ENCODE results near the gene GNPTAB.
A peak's percentile ranks its signal among the peaks of the same experiment; 100 is the strongest.
"Not testable (repeated sequence)": the region's sequence is repeated elsewhere in the genome, so short reads cannot be mapped to it uniquely, and the experiment has no call there.

Gene GNPTAB

DNA sequence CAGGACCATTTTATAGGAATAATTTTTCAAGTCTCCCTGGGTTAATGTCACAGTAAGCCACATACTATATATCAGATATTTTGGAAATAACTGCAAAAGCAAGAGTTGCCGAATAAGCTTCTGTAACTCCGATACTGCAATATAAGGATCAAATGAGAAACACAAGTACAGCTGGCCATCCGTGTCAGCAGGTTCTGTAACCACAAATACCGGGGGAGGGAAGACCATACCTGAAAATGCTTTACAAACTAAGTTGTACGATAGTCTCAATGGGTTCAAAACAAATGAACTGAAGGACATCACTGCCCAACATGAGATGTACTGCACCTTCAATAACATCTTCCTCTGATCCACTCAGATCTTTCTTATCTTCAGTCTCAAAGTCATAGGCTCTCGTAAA is 93.3 kb downstream of the GNPTAB start:
- DNase-seq (ENCODE audit: low read depth in 2 of 2) = no peak

DNA sequence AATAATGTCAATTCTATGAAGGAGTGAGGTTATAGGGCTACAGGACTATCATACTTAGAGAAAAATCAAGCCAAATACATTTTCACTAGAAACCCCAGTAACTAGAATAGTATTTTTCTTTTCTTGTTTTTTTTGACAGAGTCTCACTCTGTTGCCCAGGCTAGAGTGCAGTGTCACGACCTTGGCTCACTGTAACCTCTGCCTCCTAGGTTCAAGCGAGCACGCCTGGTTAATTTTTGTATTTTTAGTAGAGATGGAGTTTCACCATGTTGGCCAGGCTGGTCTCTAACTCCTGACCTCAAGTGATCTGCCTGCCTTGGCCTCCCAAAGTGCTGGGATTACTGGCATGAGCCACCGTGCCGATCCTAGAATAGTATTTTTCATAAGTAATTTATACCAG is 96.3 kb downstream of the GNPTAB start:
- not testable (repeated sequence) for DNase-seq (ENCODE audit: low read depth in 2 of 2)

DNA sequence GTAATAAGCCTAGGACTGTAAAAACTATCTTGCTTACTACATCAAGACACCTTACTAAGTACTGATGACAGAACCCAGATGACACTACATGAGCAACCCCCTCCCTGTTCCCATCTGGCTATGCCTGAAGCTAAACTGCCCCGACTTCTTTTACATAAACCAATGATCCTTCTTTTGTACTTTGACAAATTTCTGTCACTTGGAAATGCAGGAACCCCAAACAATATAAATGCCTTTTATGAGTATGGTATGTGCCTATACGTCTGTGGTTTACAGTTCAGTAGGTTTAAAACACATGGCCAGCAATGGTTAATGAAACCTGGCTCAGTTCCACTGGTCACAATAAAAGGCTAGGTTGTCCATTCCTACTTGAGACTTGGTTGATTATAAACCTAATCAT is 97.6 kb downstream of the GNPTAB start:
- no peak for DNase-seq (ENCODE audit: low read depth in 2 of 2)

DNA sequence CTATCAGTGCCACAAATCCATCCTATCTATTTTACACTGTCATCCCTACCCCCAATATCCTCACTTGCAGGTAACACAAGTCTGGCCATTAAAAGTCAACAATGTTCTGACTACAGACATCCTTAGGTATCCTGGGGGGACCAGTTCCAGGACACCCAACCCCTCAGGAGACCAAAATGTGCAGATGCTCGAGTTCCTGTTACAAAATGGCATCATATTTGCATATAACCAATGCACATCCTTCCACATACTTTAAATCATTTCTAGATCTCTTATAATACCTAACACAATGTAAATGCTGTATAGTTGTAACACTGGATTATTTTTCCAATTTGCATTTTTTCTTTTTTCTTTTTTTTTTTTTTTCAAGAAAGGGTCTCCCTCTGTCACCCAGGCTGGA is 98.4 kb downstream of the GNPTAB start:
- no peak for DNase-seq (ENCODE audit: low read depth in 2 of 2)

DNA sequence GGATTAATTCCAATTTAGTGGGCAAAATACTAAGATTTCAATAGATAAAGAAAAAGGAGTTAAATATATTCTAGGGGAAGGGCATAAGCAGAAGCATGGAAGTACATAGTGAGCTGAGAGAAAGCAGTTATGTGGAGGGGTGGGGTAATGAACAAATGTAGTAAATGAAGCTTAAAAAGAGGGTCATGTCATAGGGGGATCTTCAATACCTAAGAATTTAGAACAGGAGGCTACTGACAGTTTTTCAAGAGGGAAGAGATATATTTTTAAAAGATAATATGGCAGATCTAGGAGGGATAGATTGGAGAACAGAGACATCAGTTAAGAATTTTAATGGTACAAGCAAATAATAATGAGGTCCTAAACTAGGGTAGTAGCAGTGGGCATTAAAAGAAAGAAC is 100.9 kb downstream of the GNPTAB start:
- no peak for DNase-seq (ENCODE audit: low read depth in 2 of 2)

DNA sequence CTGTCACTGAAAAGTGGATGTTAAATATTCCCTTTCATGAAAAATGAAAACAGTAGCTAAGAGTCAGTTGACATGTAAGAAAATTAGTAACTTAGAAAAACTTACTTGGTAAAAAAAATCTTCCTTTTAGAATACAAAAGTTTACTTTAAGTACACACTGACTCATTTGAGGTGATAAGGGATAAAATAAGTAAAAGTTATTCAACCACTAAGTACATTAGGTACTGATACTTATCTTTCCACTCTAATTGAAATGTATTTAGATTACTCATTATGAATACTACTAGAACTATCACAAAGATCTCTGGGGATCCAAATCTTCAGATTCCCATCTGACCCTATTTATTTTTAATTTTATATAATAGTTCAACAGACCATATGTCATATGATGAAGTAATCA is 103.7 kb downstream of the GNPTAB start:
- no peak for DNase-seq (ENCODE audit: low read depth in 2 of 2)

DNA sequence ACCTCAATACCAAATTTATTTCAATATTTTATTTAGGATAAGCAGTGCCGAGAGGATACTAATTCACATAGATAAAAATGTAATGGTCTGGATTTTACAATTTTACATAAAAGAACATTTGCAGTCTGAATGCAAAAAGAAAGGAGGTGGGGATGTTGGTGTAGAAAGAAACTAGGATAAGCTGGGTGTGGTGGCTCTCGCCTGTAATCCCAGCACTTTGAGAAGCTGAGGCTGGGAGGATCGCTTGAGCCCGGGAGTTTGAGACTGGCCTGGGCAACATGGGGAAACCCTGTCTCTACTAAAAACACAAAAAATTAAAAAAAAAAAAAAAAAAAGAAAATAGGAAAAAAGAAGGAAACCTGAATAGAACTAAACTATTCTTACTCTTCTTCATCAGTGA is 108.4 kb downstream of the GNPTAB start:
- no peak for DNase-seq (ENCODE audit: low read depth in 2 of 2)

DNA sequence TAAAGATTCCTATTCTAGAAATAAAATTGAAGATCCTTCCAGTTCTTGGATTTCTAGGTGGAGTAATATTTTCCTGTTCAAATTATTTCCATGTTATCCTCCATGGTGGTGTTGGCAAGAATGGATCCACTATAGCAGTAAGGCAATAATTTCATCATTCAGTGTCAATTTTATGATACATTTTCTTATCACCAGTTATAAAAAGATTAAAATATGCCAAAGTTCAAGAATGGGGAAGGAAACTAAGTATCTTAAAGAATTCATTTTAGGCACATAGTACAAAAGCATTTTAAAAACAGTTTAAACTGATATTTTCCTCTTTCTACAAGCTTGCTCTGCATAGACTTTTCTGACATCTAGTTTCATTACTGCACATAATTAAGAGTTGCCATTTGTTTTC is 110.6 kb downstream of the GNPTAB start:
- DNase-seq (ENCODE audit: low read depth in 2 of 2) = no peak

DNA sequence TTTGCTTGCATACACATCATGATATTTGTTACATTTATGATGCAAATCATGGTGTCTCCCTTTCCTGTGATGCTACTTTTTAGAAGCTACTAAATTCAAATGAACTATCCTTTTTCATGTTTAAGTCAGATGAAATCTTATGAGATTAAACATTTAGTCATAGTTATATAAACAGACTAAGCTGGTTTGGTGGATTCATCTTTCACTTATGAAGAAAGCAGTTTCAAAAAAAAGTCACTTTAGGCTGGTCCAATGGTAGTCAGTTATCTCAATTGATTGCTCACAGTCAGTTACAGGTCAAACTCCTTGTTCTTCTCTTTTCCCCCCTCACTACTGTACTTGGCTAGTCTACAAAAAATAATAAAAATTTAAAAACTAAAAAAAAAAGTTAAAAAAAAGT is 111.2 kb downstream of the GNPTAB start:
- no peak for DNase-seq (ENCODE audit: low read depth in 2 of 2)

DNA sequence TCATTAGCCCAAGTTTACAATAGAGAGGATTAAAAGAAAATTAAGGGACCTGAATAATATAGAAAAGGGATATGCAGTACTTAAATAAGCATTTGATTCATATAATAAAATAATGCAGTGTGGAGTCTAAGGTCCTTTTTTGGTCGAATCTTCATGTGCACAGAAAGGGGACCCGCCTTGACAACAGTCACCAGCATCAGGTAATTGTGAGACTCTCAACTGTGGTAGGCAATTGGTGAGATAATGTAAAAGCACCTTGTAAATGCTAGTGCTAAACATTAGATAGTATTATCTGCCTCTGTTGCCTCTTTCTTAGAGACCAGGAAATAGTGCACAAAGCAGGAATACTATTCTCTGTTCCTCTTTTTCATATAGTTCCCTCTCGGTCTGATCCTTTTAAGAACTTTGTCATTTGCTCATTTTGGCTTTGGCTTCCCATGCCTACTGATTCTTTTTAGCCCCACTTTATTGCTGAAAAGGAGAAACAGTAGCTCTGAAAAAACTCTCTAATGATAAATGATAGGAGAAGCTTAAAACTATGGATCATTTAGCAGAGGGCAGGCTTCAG is 115.8 kb downstream of the GNPTAB start:
- no peak for DNase-seq (ENCODE audit: low read depth in 2 of 2)

DNA sequence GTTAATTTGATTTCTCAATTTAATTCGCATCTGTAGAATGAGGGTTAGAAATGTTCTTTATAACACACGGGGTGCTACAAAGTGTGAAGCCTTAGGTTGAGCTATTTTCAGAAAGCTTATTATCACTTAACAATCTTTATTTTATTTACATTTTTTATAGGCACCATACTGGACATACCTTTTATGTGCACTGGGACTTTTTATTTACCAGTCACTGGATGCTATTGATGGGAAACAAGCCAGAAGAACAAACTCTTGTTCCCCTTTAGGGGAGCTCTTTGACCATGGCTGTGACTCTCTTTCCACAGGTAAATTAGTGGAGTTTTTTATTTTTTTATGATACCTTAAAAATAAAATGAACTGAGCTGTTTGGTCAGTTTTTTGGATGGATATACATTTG is 116.8 kb downstream of the GNPTAB start:
- no peak for DNase-seq (ENCODE audit: low read depth in 2 of 2)

DNA sequence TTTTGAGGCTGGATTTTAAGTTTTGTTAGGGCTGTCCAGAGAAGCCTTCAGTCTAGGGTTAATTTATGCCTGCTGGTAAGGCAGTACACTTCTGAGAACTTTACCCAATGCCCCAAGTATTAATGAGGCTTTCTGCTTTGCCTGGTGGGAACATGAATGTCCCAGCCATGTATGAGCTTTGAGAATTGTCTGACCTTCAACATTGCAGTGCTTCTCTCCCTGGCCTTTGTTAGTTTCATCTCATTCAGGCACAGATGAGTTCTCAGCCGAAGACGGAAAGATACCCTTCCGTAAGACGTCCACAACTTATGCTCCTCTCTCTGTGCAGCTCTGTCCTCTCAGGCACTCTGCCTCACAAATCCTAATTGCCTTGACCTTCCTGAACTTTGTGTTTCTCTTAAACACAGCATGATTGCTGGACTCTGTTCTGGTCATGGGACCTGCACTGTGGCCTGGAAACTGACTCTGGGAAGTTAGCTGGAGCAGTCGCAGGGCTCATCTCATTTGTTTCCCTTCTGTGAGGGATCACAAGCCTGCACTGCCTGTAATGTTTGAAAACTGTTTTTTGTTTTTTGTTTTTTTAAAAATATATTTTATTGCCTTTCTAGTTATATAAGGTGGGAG is 117.6 kb downstream of the GNPTAB start:
- no peak for DNase-seq (ENCODE audit: low read depth in 2 of 2)

DNA sequence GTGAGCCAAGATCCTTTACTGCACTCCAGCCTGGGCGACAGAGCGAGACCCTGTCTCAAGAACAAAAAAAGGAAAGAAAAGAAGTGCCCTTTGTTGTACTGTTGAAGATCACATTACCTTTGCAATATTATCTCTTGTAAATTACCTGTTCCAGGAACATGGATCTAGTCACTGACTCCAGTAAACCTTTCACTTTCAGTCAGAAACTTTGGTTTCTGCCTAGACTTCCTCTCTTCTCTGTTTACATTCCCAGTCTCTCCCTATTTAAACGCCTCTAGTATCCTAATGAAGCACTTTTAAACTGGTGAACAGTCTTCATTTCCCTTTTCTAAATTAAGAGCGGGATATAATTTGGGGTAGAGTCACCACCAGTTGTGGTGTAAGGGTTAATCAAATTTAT is 120.5 kb downstream of the GNPTAB start:
- DNase-seq (ENCODE audit: low read depth in 2 of 2) = no peak

DNA sequence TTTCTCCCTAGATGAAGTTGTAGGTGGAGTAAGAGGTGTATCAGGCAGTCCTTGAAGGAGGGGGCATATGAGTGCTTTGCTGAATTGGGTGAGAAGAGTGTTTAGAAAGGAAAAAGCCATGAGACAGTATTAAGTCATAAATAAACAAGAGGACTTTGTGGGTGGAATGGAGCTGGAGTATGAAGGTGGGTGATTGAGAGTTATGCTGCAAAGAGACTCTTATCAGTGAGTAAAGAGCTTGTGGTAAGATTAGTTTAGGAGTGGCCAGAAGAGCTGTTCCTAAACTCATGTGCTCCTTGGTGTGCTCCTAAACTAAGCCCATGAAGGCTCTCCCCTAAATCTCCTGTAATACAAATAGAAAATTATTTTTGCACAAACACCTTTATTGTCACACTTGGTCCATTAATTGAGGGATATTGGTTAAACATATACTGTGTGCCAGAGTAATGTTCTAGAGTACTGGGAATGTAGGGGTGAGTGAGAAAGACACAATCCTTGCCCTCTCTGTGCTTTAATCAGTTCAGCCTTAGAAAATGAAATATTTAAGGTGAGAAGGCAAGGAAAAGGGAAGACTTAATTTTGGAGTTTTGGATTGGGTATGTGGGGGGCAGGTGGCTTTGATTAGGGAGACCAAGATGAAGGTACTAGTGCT is 123.5 kb downstream of the GNPTAB start:
- no peak for DNase-seq (ENCODE audit: low read depth in 2 of 2)

DNA sequence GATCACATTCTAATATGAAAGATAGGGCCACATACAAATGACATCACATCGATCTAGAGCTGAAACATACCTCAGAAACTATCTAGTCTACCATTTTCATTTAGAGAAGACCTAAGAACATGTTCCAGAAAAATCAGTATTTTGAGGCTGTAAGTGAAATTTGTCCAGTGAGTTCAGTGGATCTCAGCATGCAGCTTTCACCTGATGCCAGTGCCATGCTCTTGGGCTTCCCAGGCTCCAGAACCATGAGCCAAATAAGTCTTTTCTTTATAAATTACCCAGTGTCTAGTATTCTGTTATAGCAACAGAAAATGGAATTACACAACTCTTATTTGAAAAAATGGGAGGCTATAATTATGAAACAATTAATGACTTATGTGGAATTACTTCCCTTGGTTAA is 124.4 kb downstream of the GNPTAB start:
- no peak for DNase-seq (ENCODE audit: low read depth in 2 of 2)

DNA sequence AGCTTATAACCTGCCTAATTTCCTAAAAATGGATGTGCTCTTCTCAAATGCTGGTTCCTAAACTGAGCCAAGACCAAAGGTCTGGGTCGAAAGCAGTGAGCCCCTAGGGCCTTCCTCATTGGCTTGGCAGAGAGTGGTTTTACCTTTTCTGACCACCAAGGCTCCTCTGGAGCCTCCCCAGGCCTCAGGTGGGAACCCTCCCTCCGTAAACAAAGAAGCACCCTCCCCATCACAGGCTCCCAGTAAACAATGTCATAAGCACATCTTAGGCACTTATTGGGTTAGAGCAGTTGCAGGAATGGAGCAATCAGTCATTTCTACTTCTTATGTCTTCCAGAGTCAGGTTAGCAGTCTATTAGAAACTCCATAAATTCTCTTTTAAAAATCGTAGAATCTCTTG is 127.3 kb downstream of the GNPTAB start:
- no peak for DNase-seq (ENCODE audit: low read depth in 2 of 2)

DNA sequence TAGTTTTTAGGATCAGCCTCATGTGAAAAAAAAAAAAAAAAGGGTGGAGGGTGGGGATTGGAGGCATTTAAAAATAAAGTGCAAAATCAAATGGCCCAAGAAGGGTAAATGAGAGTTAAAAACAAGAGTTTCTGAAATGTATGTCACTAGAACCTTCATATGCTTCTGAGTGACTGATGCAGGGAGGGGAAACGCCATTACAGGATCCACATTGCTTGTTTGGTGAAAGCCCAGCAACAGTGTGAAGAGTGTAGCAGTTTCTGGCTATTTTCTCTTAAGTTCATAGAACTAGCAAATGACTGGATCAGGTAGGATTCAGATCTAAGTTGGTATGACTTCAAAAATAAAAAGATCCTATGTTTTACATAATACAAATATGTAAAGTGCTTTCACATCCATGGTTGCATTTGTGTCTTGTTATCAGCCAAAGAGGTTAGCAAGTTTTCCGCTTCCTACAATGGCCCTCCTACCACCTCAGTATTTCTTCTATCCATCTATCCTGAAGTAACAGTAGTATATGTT is 130.4 kb downstream of the GNPTAB start:
- no peak for DNase-seq (ENCODE audit: low read depth in 2 of 2)

DNA sequence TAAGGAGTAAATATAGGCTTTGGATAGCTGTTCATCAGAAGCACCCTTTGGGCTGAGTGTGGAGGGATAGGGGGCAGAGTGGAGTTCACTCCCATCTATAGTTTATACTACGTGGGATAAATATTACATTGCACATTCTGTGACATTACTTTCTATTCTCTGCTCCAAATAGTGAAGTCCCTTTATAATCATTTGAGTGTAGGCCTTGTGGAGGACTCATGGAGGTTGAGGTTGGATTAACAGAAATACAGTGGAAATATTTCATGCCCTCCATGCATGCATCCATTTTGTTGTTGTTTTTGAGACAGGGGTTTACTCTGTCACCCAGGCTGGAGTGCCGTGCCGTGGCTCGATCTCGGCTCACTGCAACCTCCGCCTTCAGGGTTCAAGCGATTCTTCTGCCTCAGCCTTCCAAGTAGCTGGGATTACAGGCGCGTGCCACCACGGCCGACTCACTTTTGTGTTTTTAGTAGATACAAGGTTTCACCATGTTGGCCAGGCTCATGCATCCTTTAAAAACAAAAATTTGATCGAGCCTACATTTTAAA is 131.9 kb downstream of the GNPTAB start:
- DNase-seq (ENCODE audit: low read depth in 2 of 2) = no peak

DNA sequence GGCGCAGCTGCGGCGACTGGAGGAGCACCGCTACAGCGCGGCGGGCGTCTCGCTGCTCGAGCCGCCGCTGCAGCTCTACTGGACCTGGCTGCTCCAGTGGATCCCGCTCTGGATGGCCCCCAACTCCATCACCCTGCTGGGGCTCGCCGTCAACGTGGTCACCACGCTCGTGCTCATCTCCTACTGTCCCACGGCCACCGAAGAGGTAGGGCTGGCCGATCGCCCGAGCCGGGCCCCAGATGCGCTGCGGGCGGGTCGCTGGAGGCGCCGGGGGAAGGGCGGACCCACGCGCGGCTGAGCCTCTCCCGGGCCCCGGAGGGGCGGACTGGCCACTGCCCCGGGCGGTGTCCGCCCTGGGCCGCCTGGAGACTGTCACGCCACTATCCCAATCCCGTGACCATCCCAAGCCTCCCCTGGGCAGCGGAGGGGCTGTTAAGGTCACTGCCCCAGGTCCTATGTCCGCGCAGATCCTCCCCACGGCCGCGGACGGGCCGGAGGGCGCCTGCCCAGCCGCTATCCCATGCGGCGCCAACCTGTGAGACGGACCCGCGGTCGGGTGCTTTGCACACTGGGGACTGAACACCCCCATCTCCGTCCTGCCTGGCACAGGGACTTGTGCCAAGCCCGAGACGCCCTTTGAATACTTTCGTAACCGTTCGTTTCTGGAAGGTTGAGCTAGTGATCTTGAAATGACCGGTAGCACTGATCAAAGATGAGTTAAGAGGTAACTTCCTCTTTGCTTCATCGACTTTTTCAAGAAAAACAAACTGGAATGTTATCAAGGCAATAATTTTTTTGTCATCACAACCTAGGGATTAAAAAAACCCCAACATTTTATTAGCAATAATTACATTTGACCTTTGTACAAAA is 132.6 kb downstream of the GNPTAB start:
- no peak for DNase-seq (ENCODE audit: low read depth in 2 of 2)

DNA sequence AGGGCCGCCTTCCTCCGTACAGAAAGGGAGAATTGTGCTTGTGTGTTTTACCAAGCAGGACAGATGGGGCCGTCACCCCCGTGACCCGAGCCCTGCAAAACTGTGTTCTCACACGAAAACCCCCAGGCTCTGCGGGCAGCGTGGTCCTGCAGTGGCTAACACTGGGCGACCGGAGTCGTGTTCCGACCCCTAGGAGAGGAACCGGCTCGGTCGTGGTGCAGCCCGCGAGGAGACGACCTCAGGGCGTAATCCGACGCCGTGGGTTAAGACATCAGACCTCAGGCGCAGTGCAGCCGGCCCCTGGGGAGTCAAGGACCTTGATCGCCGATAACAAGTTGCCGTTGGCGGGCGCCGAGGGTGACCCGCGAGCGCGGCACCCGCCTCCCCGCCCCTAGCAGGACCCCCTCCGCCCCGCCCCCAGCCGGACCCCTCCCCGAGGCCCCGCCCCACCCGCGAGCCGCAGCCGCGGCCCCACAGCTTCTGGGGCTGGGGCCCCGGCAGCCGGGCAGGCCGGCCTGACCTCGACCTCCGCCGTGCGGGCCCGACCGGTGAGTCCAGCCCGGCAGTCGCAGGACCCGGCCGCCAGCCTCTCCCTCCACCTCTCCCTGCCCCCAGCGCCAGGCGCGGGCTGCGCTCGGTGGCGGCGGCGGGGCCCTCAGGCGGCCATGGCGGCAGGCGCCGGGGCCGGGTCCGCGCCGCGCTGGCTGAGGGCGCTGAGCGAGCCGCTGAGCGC is 133.4 kb downstream of the GNPTAB start, which contains the start of gene CHPT1:
CHPT1 (plus strand) TSS at position 444 of the 733 bp plus-strand sequence; CDS start at position 666, 222 bp downstream.
- DNase-seq (ENCODE audit: low read depth in 2 of 2) = peak; percentile 40 to 57
